ENCODE data around the gene CAMSAP1.

CAMSAP1 gene

DNA sequence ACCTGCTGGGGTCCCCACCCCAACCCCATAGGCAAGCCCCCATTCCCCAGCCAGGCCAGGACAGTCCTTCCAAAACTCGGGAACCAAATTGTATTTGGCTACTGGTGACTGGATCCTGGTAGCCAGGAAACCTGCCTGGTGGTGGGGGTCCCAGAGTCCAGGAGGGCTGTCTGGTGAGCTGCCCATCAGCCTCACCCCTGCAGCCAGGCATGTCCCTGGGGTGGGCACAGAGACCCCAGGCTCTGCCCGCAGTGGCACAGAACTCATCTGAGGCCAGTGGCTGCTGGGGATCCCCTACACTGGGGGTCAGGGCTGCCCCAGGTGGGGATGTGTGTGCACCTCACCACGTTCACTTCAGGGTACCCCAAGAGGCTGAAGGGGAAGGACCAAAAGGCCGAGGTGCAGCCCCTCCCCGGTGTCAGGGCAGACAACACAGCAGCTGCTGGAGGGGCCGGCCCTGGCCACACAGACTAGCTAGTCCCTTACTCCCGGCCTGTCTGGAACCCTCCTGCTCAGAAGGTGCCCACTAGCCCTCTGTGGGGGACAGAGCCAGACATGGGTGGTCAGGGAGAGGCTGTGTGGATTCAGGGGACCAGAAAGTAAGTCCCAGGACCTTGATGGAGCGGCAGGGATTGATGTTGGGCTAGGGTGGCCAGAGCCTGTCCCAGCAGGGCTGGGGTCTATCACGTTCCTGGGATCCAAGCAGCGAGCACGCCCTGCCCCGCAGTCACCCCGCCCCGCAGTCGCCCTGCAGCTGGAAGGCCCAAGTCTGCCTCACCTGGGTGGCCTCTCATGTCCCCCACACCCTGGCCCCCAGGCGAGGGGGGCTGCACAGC lies 113.9 kb downstream of the CAMSAP1 start:
- no peak overlapping the region for H3K4me3 ChIP-seq (ENCODE audit: low read length)

DNA sequence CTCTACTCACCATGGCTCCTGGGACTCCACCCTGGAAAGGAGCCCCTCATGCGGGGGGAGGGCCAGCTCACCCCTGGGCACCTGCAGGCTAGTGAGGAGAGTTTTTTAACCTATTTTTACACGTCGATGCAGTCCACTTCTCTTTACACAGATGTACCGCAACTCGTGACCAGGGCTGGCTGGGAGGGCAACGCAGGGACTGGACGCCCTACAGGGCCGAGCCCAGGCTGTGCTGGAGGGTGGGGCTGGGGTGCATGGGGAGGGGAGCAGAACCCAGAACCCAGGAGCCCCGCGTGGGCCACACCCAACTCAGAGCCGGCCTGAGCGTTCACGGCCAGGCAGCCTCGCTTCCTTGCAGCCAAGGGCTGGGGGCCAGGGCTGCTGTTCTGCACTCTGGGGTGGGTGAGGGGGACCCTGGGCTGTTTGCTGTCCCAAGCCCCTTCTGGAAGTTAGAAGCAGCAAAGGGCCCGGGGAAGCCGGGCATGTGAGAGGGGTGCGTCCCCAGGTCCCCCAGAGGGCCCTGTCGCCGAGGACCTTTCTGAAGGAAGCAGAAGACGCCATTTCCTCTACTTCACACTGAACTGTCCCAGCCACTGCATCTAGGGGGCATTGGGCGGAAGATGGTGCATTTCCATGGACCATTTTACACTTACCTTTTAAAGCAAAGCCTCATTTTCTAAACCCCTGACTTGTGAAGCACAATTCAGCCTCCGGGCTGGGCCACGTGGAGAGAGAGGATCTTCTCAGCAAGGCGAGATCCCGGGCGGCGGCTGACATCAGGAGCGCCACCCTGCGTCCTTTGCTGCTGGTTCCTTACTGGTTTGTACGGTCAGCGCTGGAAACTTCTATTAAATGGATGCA lies 114.8 kb downstream of the CAMSAP1 start:
- H3K9me3 ChIP-seq (ENCODE audit: low read length): no peaks in the 10 kb centered on the region
- no peaks in the 10 kb centered on the region for H3K4me1 ChIP-seq (ENCODE audit: insufficient read depth, low read length)
- no peak overlapping the region for H2AFZ ChIP-seq (ENCODE audit: low read depth, low read length)
- H3K27me3 ChIP-seq (ENCODE audit: insufficient read depth, low read length): peaks cover 48% of the 10 kb centered on the region
- no peaks in the 10 kb centered on the region for H3K36me3 ChIP-seq (ENCODE audit: insufficient read depth, low read length)
- no peak overlapping the region for H3K4me3 ChIP-seq (ENCODE audit: low read length)

More for the DNA sequence above, 113.9 kb downstream of the CAMSAP1 start:
- H3K36me3 ChIP-seq (ENCODE audit: insufficient read depth, low read length): no peaks in the 10 kb centered on the region
- peaks cover 38% of the 10 kb centered on the region for H3K27me3 ChIP-seq (ENCODE audit: insufficient read depth, low read length)
- no peak overlapping the region for H2AFZ ChIP-seq (ENCODE audit: low read depth, low read length)
- H3K9me3 ChIP-seq (ENCODE audit: low read length): no peaks in the 10 kb centered on the region
- no peaks in the 10 kb centered on the region for H3K4me1 ChIP-seq (ENCODE audit: insufficient read depth, low read length)

DNA sequence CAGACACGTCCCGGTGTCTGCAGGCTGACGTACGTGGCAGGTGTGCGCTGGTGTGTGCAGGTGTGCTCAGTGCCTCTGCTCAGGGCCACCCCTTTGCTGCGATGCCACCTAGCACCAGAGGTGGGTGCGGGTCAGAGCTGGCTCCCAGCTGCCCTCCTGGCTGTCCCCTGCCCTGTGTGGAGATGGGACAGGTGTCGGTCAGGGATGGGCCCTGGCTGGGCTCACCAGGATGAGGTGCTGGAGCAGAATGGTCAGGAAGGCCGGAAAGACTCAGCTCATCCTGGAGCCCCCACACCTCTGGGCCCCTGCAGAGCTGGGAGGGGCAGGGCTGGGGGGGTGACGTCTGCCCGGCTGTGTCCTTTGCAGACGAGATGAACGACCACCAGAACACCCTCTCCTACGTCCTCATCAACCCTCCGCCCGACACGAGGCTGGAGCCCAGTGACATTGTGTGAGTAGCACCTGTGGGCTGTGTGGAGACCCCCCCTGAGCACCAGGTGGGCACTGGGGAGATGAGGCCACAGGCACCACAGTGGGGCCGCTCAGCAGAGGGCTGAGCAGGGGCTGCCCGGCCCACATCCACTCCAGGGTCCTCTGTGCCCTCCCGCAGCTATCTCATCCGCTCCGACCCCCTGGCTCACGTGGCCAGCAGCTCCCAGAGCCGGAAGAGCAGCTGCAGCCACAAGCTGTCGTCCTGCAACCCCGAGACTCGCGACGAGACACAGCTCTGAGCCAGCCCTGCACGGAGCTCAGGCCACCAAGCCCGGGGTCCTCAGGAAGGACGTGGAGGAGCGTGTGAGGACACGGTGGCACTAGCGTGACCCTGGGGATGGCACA lies 115.7 kb downstream of the CAMSAP1 start:
- Histone ChIP-seq H3K4me3 (ENCODE audit: low read length) (no peak overlapping the region), H3K9me3 (ENCODE audit: low read length) (no peaks in the 10 kb centered on the region), H3K27me3 (ENCODE audit: insufficient read depth, low read length) (peaks cover 54% of the 10 kb centered on the region), H2AFZ (ENCODE audit: low read depth, low read length) (no peak overlapping the region), H3K36me3 (ENCODE audit: insufficient read depth, low read length) (no peaks in the 10 kb centered on the region), H3K4me1 (ENCODE audit: insufficient read depth, low read length) (no peaks in the 10 kb centered on the region)

DNA sequence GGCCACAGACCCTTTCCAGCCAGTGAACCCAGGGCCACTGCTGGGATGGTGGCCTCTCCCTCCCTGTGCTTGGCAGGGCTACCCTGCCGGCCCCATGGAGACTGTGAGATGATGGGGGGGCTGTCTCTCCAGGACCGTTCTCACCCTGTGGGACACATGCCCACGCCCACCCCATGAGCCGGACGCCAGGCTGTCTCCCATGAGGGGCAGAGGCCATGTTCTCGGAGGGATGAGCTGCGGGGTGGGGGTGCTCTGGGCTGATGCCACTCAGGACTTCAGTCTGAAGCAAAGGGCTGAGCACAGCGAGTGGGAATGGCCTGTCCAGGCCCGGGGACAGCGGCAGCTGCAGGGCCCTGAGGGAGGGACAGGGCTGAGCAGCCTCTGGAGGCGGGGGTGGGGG lies 116.5 kb downstream of the CAMSAP1 start:
- H3K4me3 ChIP-seq (ENCODE audit: low read length): no peak overlapping the region
- H3K4me1 ChIP-seq (ENCODE audit: insufficient read depth, low read length): no peaks in the 10 kb centered on the region
- H3K36me3 ChIP-seq (ENCODE audit: insufficient read depth, low read length): no peaks in the 10 kb centered on the region
- peaks cover 58% of the 10 kb centered on the region for H3K27me3 ChIP-seq (ENCODE audit: insufficient read depth, low read length)
- H3K9me3 ChIP-seq (ENCODE audit: low read length): no peaks in the 10 kb centered on the region
- H2AFZ ChIP-seq (ENCODE audit: low read depth, low read length): no peak overlapping the region

DNA sequence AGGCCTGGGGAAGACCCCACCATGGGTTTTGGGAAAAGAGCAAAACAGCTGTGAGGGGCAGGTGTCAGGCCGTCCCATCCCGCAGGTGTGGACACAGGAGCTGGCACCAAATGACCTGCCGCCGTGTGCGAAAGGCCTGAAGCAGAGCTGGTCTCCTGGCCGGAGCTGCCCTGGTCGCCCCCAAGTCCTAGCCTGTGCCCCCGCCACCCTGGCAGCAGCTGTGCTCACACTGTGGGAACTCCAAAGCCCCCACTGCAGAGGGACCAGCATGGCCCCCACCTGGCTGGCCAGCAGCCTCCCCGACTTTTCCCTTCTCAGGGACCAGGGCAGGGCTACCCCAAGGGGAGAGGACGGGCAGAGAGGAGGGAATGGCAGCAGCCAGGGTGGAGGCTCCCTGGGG lies 117.0 kb downstream of the CAMSAP1 start:
- H3K4me1 ChIP-seq (ENCODE audit: insufficient read depth, low read length): no peaks in the 10 kb centered on the region
- no peaks in the 10 kb centered on the region for H3K9me3 ChIP-seq (ENCODE audit: low read length)
- no peaks in the 10 kb centered on the region for H3K36me3 ChIP-seq (ENCODE audit: insufficient read depth, low read length)
- peaks cover 61% of the 10 kb centered on the region for H3K27me3 ChIP-seq (ENCODE audit: insufficient read depth, low read length)
- H2AFZ ChIP-seq (ENCODE audit: low read depth, low read length): no peak overlapping the region
- H3K4me3 ChIP-seq (ENCODE audit: low read length): no peak overlapping the region

DNA sequence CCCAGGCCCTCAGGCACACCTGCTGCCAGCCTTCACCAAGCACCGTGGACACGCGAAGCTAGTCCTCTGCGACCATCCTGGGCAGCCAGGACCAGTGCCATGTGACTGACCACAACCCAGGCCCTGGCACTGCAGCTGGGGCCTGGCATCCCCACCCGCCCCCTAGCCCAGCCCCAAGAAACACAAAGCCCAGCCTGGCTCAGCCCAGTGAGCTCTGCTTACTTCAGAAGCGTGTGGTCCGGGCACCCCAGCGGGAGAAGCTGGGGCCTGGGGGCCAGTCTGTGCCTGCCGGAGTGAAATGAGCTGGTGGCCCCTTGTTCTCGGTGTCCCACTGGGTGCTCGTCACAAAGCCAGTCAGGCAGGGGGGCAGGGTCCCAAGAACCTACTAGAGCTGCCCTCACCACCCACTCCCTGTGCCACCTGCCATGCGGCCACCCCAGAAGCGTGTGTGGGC lies 117.5 kb downstream of the CAMSAP1 start:
- peaks cover 64% of the 10 kb centered on the region for H3K27me3 ChIP-seq (ENCODE audit: insufficient read depth, low read length)
- no peaks in the 10 kb centered on the region for H3K36me3 ChIP-seq (ENCODE audit: insufficient read depth, low read length)
- no peak overlapping the region for H2AFZ ChIP-seq (ENCODE audit: low read depth, low read length)
- no peaks in the 10 kb centered on the region for H3K9me3 ChIP-seq (ENCODE audit: low read length)
- H3K4me3 ChIP-seq (ENCODE audit: low read length): no peak overlapping the region
- no peaks in the 10 kb centered on the region for H3K4me1 ChIP-seq (ENCODE audit: insufficient read depth, low read length)

DNA sequence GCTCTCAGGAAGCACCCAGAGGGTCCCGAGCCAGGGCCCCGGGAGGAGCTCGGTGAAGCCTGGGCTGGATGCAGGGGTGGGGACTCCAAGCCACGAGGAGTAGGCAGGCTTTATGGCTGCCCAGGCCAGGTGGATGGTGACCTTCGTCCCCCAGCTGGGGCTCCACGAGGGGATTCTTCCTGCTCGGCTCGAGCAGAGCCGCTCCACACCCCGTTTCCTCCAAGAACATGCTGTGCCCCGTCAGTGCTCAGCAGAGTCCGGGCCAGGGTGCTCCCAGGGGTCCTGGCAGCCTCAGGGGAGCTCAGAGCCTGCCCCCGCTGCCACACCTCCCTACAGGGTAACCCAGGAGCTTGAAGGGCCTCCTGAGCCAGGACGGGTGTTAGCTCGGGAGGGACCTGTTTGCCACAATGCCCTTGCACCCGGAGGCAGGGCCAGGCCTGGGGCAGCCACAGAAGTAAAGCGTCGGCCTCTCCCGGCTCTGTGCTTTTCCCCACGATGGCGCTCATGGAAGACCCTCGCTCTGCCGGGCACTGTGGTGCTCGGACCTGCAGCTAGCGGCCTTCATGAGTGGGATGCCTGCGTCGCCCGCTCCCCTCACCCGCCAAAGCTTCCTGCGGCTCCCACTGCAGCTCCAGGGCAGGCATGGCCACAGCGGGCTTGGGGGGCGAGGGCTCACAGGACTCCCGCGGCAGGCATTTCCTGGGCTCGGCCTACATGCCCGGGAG lies 118.6 kb downstream of the CAMSAP1 start:
- no peaks in the 10 kb centered on the region for H3K9me3 ChIP-seq (ENCODE audit: low read length)
- H3K27me3 ChIP-seq (ENCODE audit: insufficient read depth, low read length): peaks cover 66% of the 10 kb centered on the region
- H3K4me1 ChIP-seq (ENCODE audit: insufficient read depth, low read length): no peaks in the 10 kb centered on the region
- H3K4me3 ChIP-seq (ENCODE audit: low read length): no peak overlapping the region
- H2AFZ ChIP-seq (ENCODE audit: low read depth, low read length): no peak overlapping the region
- H3K36me3 ChIP-seq (ENCODE audit: insufficient read depth, low read length): no peaks in the 10 kb centered on the region

DNA sequence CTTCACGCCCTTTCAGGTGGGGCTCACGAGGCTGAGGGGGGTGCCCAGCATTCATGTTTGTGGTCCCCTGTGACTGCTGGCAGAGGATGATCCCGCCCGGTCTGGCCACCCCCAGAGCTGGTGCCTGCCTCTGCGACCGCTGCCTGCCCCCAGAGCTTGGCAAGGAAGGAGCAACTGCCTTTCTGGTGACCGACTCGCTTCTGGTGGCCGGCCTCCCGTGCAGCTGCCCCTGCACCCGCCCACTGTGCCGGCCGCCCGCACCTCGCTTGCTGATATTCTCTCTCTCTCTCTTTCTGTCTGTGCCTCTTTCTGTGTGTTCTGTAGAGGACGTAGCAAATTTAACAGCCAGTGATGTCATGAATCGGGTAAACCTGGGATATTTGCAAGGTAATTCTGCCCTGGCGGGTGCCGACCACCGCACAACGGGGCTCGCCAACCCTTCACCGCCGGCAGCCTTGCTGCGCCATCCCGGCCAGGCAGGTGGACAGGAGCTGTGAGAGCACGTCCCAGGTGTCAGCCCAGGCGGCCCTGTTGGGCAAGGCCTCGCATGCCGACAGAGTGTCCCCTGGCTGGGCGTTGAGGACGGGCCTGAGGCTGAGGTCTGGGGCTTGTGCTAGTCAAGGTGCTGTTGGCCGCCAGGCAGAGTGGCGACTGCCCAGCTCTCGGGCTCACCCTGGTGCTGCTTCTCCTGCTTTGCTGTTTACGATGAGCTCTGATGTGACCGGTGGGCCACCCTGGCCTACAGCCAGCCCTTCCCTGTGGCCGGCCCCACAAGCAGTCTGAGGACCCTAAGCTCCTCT lies 119.4 kb downstream of the CAMSAP1 start:
- no peak overlapping the region for H2AFZ ChIP-seq (ENCODE audit: low read depth, low read length)
- peaks cover 72% of the 10 kb centered on the region for H3K27me3 ChIP-seq (ENCODE audit: insufficient read depth, low read length)

DNA sequence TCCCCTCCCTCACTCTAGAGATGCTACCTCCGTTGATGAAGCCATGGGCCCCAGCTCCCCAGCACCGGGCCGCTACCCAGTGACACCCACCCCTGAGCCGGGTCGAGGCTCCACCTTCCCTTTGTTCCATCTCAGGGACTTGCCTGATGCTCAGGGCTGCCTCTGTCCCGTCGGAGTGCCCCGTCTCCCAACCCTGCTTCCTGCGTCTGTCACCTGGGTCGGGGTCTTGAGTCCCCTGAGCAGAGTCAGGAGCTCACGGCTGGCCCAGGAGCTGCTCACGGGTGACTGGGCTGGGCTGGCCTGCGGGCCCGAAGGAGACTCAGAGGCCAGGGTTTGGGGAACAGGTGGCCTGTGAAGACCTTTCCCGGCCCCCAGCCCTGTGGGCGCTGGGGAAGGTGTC lies 120.0 kb downstream of the CAMSAP1 start:
- Histone ChIP-seq H3K36me3 (ENCODE audit: insufficient read depth, low read length) (no peaks in the 10 kb centered on the region), H3K4me1 (ENCODE audit: insufficient read depth, low read length) (no peaks in the 10 kb centered on the region), H3K4me3 (ENCODE audit: low read length) (no peak overlapping the region), H3K9me3 (ENCODE audit: low read length) (no peaks in the 10 kb centered on the region), H2AFZ (ENCODE audit: low read depth, low read length) (no peak overlapping the region), H3K27me3 (ENCODE audit: insufficient read depth, low read length) (peaks cover 76% of the 10 kb centered on the region)

More for the DNA sequence above, 119.4 kb downstream of the CAMSAP1 start:
- Histone ChIP-seq H3K36me3 (ENCODE audit: insufficient read depth, low read length) (no peaks in the 10 kb centered on the region), H3K4me1 (ENCODE audit: insufficient read depth, low read length) (no peaks in the 10 kb centered on the region), H3K9me3 (ENCODE audit: low read length) (no peaks in the 10 kb centered on the region), H3K4me3 (ENCODE audit: low read length) (no peak overlapping the region)

DNA sequence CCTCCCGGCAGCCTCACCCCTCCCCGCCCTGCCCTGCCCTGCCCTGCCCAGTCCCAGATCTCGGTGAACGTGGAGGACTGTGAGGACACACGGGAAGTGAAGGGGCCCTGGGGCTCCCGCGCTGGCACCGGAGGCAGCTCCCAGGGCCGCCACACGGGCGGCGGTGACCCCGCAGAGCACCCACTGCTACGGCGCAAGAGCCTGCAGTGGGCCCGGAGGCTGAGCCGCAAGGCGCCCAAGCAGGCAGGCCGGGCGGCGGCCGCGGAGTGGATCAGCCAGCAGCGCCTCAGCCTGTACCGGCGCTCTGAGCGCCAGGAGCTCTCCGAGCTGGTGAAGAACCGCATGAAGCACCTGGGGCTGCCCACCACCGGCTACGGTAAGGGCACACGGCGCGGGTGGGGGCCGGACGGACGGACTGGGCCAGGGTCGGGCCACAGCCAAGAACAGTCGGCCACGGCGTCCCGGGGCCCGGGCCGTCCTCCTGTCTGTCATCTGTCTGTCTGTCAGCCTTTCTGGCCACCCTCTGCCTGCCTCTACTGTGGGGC lies 121.1 kb downstream of the CAMSAP1 start:
- Histone ChIP-seq H3K27me3 (ENCODE audit: insufficient read depth, low read length) (peaks cover 73% of the 10 kb centered on the region), H2AFZ (ENCODE audit: low read depth, low read length) (no peak overlapping the region), H3K4me1 (ENCODE audit: insufficient read depth, low read length) (no peaks in the 10 kb centered on the region)

DNA sequence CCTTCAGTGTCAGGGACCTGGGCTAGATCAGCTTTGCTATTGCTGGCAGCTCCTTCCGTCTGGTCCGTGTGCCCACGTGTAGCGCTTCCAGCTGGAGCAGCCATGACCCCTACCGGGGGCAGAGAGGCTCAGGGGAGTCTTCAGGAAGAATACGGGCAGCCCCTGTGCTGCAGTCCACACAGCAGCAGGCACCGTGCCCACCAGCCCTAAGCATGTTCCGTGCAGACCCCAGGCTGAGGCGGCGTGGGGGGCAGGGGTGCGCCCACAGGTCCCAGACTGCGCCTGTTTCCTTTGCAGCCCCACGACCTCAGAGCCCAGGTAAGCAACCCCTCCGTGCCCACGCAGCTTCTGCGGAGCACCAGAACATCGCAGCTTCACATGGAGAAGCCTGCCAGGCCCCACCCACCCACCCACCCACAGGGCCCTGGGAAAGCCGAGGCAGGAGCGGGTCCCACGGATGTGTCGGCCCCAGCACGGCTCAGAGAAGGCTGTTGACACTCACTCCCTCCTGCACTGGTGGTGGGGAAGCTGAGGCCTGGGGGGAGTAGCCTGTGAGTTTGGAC lies 122.3 kb downstream of the CAMSAP1 start:
- no peaks in the 10 kb centered on the region for H3K36me3 ChIP-seq (ENCODE audit: insufficient read depth, low read length)
- peaks cover 73% of the 10 kb centered on the region for H3K27me3 ChIP-seq (ENCODE audit: insufficient read depth, low read length)
- H3K4me3 ChIP-seq (ENCODE audit: low read length): no peak overlapping the region
- H3K9me3 ChIP-seq (ENCODE audit: low read length): no peaks in the 10 kb centered on the region
- no peak overlapping the region for H2AFZ ChIP-seq (ENCODE audit: low read depth, low read length)
- H3K4me1 ChIP-seq (ENCODE audit: insufficient read depth, low read length): no peaks in the 10 kb centered on the region

More for the DNA sequence above, 121.1 kb downstream of the CAMSAP1 start:
- Histone ChIP-seq H3K9me3 (ENCODE audit: low read length) (no peaks in the 10 kb centered on the region), H3K4me3 (ENCODE audit: low read length) (no peak overlapping the region), H3K36me3 (ENCODE audit: insufficient read depth, low read length) (no peaks in the 10 kb centered on the region)

Measured in neuron (in vitro differentiated cells).